Body of pancreas (tissue), 4 donors: ENCODE measurements around the gene LIN9. TPM values are rescaled to one million over a fixed set of nuclear protein-coding genes. Genes with fewer than 3 reads are reported as not detected.

ENCODE experiments used
- ATAC-seq: fragments of 150-250 bp; one replicate; pipeline ENCODE4 v1.9.1; 2016
- DNase-seq, 4 donors: peaks; one replicate each; pipeline ENCODE4 v3.0.0-alpha.2; 2019
- H3K27ac ChIP-seq, 4 donors: fragments of 200-600 bp; sonication (generic); 1 replicate in 3 of 4; 2 replicates in 1 of 4; pipeline versions ENCODE4 v1.5.1 to v1.6.1; 2016 to 2019; ENCODE audit warnings: mild to moderate bottlenecking in 1 of 4, mixed read lengths in 1 of 4, moderate library complexity in 1 of 4
- H3K27me3 ChIP-seq, 2 donors: fragments of 200-600 bp; sonication (generic); one replicate each; pipeline ENCODE4 v1.6.0; 2016; ENCODE audit warnings: mild to moderate bottlenecking in 1 of 2
- H3K36me3 ChIP-seq, 2 donors: fragments of 200-600 bp; sonication (generic); replicated peaks in 1 of 2; 2 replicates each; pipeline ENCODE4 v1.5.1; 2016; ENCODE audit warnings: low read depth in 2 of 2; ENCODE audit not compliant: insufficient read depth in 1 of 2
- H3K4me1 ChIP-seq: fragments of 200-600 bp; sonication (generic); one replicate; pipeline ENCODE4 v1.6.0; 2016
- H3K4me3 ChIP-seq, 2 donors: fragments of 200-600 bp; sonication (generic); 1 replicate in 1 of 2; 2 replicates in 1 of 2; pipeline ENCODE4 v1.5.1; 2016 to 2019
- H3K9me3 ChIP-seq, 3 donors: fragments of 200-600 bp; sonication (generic); 1 replicate in 2 of 3; 2 replicates in 1 of 3; pipeline ENCODE4 v1.5.1; 2016
- POLR2A ChIP-seq, 3 donors: fragments of 450-650 bp; IDR thresholded peaks; one replicate each; pipeline ENCODE4 v1.6.1; 2016; ENCODE audit warnings: antibody characterized with exemption in 3 of 3, mild to moderate bottlenecking in 2 of 3
- WGBS, 2 donors: methylation state at CpG; one replicate each; pipeline ENCODE4 v1.1.5; 2017; 5-methylcytosine and 5-hydroxymethylcytosine counted together
- intact Hi-C: fragments of 100-400 bp; cut with DNase I; formaldehyde crosslinking; loops from one replicate; pipeline ENCODE4 v1.15.1; 2023
- total RNA-seq, 2 donors: library from RNA; depleted of rRNA; stranded (reverse); fragments of >200 nt; gene quantifications; one replicate each; pipeline ENCODE4 v1.1.0, GENCODE V29; 2016
- TF ChIP-seq, protein P1 (sequence below), 7 experiments: fragments of 450-650 bp in 4 of 7; fragments of 200-600 bp in 3 of 7; sonication (generic) in 3 of 7; IDR thresholded peaks; one replicate each; pipeline ENCODE4 v1.5.1; 2016 to 2019; ENCODE audit warnings: antibody characterized with exemption in 7 of 7

The LIN9 gene
- total RNA-seq, 2 donors from 2014 or later: 0.52 to 2.3 TPM

DNA sequence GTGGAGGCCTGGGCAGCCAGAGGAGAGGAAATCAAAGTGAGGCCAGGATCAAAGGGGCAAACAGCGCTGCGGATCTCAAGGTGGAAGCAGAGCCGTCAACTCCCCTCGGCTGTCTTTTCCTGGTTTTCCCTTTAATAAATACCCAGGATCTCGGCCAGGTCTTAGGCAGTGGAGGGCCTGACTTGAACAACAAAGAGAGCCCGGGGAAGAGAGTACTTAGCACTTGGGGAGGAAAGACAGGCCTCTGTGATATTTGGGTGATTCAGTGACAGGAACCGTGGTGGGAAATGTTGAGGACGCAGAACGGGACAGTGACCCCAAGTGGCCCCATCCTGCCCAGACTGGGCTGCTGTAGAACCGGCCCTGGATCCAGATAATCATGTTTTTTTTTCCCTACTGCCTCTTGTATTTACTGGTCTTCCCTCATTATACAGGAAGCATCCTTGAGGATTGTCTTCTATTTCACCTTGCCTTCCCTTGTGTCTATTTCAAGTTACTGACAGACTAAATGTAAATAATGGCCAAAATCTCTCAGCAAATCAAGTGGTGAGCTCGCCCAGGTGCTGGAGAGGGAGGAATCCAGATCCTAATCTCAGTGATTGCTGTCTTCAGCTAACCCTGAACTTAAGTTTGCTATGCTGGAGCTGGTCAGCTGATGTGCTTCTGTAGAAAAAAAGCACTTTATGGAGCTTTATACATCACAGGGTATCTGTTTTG is 88.3 kb downstream of the LIN9 start:
- no peak overlapping the region for H3K27ac ChIP-seq
- ATAC-seq: no peak

DNA sequence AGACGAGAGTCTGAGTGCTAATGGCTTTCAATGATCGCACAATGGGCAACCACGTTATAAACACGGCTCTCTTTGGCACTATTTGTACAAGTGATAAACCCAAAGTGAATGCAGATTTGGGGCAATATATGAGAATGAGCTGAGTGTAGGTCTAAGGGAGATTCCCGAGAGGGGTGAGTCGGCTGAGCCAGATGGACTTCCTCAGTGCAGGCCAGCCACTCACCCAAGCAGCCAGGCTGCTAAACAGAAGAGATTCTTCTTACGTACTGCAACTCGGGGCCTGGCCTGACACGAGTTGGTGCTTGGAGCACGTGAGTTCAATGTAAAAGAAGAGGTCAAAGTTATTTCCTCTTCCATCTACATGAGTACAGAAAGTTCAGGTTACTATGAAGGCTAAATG is 91.7 kb downstream of the LIN9 start:
- no peak for DNase-seq
- Histone ChIP-seq H3K27ac (no peak overlapping the region), H3K4me1 (no peaks in the 10 kb centered on the region), H3K4me3 (no peak overlapping the region), H3K36me3 (no peaks in the 10 kb centered on the region), H3K9me3 (no peaks in the 10 kb centered on the region), H3K27me3 (no peaks in the 10 kb centered on the region)
- intact Hi-C loops: no loop called here
- ATAC-seq: no peak
- WGBS, 2 donors: 77 to 83% methylated on average over 10 of the region's 10 CpGs
- no peak for TF ChIP-seq POLR2A (IDR thresholded peaks at IDR 0.05)
- TF ChIP-seq, protein P1, sequence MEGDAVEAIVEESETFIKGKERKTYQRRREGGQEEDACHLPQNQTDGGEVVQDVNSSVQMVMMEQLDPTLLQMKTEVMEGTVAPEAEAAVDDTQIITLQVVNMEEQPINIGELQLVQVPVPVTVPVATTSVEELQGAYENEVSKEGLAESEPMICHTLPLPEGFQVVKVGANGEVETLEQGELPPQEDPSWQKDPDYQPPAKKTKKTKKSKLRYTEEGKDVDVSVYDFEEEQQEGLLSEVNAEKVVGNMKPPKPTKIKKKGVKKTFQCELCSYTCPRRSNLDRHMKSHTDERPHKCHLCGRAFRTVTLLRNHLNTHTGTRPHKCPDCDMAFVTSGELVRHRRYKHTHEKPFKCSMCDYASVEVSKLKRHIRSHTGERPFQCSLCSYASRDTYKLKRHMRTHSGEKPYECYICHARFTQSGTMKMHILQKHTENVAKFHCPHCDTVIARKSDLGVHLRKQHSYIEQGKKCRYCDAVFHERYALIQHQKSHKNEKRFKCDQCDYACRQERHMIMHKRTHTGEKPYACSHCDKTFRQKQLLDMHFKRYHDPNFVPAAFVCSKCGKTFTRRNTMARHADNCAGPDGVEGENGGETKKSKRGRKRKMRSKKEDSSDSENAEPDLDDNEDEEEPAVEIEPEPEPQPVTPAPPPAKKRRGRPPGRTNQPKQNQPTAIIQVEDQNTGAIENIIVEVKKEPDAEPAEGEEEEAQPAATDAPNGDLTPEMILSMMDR (IDR thresholded peaks at IDR 0.05): no peak

More for the DNA sequence above, 88.3 kb downstream of the LIN9 start:
- 65 to 67% methylated on average over 11 of the region's 11 CpGs for WGBS, 2 donors
- TF ChIP-seq, protein P1 (IDR thresholded peaks at IDR 0.05): no peak
- TF ChIP-seq POLR2A (IDR thresholded peaks at IDR 0.05): no peak
- DNase-seq: no peak
- Histone ChIP-seq H3K36me3 (no peaks in the 10 kb centered on the region), H3K27me3 (peaks cover 0 to 11% of the 10 kb centered on the region in 2 donors), H3K9me3 (no peaks in the 10 kb centered on the region), H3K4me1 (peaks cover 9% of the 10 kb centered on the region), H3K4me3 (no peak overlapping the region)
- intact Hi-C loops: no loop called here

DNA sequence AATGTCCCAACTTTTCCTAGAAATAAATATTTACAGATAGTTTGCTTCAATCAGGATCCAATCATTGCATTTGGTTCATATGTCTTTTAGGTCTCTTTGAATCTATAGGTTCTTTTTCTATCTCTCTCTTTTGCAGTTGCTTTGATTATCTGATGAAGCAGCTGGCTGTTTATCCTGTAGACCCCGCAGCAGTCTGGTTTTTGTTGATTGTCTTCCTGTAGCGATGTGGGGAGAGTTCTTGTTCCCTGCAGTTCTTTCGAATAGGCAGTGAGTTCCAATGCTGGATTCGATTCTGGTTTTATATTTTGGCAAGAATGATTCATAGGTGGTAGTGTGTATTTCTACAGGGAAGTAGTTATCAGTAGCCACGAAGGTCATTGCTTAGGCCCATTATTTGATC is 92.9 kb downstream of the LIN9 start:
- ATAC-seq (no peak), DNase-seq (no peak)
- Histone ChIP-seq H3K27me3 (no peaks in the 10 kb centered on the region), H3K36me3 (no peaks in the 10 kb centered on the region), H3K9me3 (no peaks in the 10 kb centered on the region), H3K4me3 (no peak overlapping the region), H3K4me1 (no peaks in the 10 kb centered on the region), H3K27ac (no peak overlapping the region)
- 39 to 41% methylated on average over 5 of the region's 5 CpGs for WGBS, 2 donors
- intact Hi-C loops: no loop called here
- TF ChIP-seq POLR2A (IDR thresholded peaks at IDR 0.05): no peak
- TF ChIP-seq, protein P1 (IDR thresholded peaks at IDR 0.05): no peak

DNA sequence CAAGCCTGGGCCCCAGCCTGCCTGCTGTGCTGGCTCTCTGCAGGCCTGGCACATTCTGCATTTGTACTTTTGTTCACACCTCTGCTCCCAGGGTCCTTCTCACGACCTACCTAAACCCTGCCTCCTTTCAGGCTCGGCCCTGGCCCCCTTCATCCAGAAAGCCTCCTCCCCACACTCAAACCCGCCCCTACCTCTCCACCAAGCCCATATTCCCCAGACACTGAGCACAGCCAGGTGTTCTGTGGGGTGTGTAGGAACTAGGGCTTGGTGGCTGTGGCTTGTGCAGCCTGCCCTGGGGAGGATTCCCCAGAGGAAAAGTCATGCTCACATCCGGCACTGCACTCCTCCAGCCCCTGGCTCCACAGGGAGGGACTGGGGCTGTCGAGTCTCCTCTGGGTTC is 93.7 kb downstream of the LIN9 start:
- H3K27me3 ChIP-seq: no peaks in the 10 kb centered on the region
- DNase-seq (no peak), ATAC-seq (no peak)
- no peaks in the 10 kb centered on the region for H3K4me1 ChIP-seq
- TF ChIP-seq POLR2A (IDR thresholded peaks at IDR 0.05): no peak
- TF ChIP-seq, protein P1 (IDR thresholded peaks at IDR 0.05): no peak
- 66 to 69% methylated on average over 4 to 5 of the region's 5 CpGs for WGBS, 2 donors
- intact Hi-C loops: no loop called here
- no peaks in the 10 kb centered on the region for H3K9me3 ChIP-seq
- H3K27ac ChIP-seq: no peak overlapping the region
- no peak overlapping the region for H3K4me3 ChIP-seq
- no peaks in the 10 kb centered on the region for H3K36me3 ChIP-seq

DNA sequence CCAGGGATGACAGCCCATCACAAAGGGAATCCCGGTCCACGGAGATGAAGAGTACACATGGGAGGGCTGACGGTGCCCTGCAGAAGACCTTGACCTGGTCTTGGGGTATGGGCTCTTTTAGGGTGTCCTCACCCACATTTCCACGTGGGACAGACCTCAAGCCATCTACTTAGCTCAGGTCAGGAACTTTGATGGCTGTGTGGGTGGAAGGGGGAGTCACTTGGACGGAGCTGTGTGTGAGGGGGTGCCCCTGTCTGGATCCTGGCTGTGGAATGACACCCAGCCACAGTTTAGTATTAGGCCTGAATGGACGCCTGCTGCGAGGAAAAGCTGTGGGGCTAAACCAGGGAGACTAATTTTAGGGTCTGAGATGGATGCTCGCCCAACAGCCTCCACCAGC is 96.4 kb downstream of the LIN9 start:
- ATAC-seq: no peak
- H3K4me3 ChIP-seq: no peak overlapping the region
- intact Hi-C loops: no loop called here
- no peak for DNase-seq
- no peaks in the 10 kb centered on the region for H3K36me3 ChIP-seq
- TF ChIP-seq, protein P1 (IDR thresholded peaks at IDR 0.05): no peak
- TF ChIP-seq POLR2A (IDR thresholded peaks at IDR 0.05): no peak
- WGBS, 2 donors: 71 to 74% methylated on average over 5 to 8 of the region's 8 CpGs
- no peaks in the 10 kb centered on the region for H3K9me3 ChIP-seq
- H3K27me3 ChIP-seq: no peaks in the 10 kb centered on the region
- no peak overlapping the region for H3K27ac ChIP-seq
- H3K4me1 ChIP-seq: no peaks in the 10 kb centered on the region
